Dedifferentiated amniotic fluid mesenchymal stem cell (primary cell): ENCODE data around the gene RDH14.
A peak's percentile ranks its signal among the peaks of the same experiment; 100 is the strongest.

Source experiments
- DNase-seq: peaks from one replicate; pipeline ENCODE4 v3.0.0-alpha.2; 2016; ENCODE audit errors: extremely low spot score

The RDH14 gene, protein sequence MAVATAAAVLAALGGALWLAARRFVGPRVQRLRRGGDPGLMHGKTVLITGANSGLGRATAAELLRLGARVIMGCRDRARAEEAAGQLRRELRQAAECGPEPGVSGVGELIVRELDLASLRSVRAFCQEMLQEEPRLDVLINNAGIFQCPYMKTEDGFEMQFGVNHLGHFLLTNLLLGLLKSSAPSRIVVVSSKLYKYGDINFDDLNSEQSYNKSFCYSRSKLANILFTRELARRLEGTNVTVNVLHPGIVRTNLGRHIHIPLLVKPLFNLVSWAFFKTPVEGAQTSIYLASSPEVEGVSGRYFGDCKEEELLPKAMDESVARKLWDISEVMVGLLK

DNA sequence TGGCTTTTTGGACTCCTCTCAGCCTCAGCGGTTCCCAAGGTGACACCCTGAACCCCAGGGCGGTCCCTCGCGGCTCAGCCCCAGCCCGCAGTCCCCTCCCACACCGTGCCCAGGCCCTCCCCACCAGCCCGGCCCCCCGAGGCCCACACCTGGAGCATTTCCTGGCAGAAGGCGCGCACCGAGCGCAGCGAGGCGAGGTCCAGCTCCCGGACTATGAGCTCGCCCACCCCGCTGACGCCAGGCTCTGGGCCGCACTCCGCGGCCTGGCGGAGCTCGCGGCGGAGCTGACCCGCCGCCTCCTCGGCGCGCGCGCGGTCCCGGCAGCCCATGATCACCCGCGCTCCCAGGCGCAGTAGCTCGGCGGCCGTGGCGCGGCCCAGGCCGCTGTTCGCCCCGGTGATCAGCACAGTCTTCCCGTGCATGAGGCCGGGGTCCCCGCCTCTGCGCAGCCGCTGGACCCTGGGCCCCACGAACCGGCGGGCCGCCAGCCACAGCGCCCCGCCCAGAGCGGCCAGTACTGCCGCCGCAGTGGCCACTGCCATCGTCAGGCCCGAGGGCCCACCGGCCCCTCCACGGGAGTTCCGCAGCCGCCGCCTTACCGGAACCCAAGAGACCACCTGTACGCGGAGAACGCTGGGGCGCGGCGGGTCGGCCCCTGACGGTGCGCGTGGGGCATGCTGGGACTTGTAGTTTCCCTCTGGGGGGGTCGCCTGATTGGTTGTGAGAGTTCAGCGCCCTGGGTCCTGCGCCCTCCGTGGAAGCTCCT is at the start of gene RDH14:
RDH14 (minus strand) TSS at position 623 of the 766 bp plus-strand sequence; CDS start at position 542, 81 bp downstream.
- peak; percentile 91 for DNase-seq

DNA sequence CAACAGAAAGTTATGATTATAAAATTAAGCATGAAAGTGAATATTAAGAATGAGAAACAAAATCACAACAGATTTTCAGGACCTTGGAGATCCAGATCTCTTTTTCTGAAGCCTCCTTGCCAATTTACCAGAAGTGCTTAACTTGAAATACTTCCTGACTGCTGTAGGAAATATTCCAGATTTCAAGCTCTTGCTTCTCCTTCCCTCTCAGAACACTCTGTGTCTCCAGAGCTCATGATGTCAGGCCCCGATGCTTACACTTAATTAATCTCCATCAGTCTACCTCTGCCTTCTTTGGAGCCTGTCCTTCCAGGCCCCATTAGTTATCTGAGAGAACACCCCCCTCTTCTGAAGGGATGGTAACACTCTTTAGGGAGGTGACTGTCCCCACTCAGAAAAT is 49.6 kb upstream of the RDH14 start:
- no peak for DNase-seq

DNA sequence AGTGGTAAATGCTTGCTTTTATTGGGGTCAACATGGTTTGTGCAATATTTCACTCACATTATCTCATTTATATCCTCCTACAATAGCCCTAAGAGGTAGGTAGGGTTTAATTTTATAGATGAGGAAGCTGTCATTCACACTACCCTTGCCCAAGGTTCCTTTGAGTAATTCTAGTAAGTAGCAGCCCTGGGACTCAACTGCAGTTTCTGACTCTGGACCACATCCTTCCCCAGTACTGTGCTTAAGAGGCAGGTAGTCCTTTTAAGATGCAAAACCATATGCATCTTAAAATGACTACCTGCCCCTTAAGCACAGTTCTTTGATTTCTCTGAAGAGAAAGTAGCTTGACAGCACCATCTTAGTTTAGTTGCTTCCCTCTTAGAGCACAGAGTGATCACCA is 44.7 kb upstream of the RDH14 start:
- no peak for DNase-seq

DNA sequence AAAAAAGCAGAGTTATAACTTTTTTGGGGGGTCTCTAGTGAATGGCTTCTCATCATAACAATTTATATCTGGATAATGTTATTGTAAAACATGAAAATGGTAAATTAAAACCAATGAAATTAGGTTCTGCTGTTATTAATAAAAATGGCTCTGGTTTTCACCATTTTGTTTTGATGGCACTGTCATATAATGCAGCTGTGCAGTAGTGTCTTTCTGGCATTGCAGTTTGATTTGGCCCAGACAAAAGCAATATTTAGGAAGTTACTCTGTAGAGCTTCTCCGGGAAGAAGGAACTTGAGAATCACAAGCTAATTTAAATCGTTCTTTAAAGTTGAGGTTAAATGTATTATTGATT is 44.1 kb upstream of the RDH14 start:
- DNase-seq = no peak

DNA sequence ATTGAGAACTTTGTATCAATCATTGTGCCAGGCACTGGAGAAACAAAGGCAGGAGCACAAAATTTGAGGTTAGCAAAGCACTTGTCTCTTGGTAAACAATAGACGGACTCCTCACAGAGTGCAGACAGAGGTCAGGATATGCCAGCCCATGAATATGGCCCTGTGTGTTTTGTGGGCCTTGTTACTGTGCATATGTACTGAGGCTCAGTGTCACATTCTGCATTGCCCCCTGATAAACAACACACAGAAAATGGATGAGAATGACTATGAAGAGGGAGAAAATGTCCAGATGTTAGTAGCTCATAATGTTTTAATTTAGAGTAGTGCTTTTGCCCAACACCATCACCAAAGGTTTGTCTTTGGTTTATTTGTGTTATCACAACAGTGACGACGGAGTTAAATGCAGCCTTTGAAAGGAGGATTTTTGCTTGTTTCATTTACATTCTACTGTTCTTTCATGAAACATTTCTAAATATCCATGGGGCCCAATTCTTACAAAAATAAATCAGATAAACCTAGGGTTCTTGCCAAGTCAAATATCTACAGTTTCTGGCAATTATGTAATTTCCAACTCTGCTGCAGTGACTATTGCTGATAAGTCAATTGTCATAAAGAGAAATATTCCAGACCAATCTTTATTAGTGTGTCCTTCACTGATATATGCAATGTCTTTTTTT is 43.5 kb upstream of the RDH14 start:
- DNase-seq = no peak

DNA sequence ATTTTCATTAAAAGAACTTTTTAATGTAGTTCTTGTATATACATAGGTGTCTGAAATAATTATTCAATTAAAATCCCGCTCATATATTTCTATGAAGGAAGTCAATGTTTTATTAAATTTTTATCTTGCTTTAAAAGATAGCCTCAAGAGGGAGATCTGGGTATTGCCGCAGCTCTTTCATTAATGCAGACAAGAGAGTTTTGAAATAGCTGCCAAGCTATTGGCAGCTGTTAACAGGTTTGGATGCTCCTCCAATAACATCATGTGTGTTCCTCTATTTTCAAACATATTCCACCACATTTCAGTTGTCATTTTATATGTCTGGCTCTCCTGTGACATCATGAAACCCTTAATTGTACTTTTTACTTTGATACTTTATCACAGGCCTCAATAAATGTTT is 41.8 kb upstream of the RDH14 start:
- DNase-seq = no peak

DNA sequence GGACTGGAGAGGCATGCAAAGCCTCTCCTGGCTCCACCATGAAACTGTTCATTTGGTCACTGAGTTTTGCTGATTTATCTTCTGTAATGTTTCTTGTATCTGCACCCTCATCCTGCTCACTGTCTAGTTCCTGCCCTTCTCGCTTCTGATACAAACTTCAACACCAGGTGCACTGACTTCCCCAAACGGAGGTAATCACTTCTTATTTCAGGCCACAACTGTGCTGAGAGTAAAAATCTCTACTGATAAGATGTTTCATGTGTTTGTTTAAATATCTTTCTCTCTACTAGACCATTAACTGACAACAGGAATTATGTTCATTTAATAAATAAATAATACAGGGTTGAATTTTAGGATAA is 39.8 kb upstream of the RDH14 start:
- no peak for DNase-seq

DNA sequence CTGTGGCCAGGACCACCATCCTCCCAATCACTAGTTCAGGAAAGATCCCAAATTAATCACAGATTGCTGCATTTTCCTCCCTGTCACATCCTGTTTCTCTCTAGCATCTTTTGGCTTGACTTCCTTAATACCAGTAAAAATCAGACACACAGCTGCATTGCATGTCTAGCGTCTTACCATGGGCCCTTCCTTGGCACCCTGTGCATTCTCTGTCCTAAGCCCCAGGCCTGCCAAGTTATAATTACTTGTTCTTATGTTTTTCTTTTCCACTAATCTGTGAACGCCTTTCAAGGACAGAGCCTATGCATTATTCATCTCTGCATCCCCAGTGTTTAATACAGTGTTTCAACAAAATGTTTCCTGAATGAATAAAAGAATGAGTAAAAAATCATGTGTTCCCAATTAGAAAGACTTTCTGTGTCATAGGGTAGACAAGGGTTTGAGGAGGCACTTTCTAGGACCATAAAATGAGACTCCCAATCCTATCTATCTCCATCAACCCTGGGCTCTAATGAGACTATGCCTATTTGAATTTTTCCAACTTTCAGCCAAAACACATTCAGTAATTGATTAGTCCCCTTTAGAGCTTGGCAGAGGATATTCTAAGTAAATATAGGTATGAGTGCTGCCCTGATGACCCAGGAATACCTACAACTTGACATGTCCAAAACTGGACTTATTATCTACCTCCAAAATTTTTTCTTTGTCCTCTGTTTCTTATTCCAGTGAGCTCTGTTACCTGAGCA is 39.2 kb upstream of the RDH14 start:
- peak; percentile 65 for DNase-seq

DNA sequence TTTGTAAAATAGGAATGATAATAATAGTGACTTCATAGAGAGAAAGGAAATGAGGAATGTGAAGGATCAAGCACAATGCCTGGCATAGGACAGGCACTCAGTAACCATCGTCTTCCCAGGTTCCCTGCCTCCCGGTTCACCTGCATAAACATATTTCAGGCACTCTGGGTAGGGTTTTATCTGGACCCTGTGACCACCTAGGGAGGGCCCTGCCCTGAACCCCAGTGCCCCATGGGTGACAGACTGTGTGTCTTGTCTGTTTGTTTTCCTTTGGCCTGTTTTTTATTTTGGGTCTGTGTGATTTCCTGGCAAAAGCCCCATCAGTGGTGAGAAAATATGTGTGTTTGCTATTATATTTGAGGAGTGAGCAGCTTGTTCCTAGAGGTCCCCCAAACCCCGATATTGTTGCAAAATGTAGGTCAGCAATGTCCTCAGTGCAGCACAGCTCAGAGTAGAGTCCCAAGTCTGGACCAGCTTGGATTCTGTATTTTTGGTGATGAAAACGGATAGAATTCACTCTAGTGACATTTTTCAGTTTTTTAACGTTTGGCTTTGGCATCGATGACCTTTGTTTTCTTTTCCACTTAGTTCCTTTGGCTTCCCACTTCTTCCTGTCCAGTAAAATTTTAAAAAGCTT is 38.5 kb upstream of the RDH14 start:
- no peak for DNase-seq

DNA sequence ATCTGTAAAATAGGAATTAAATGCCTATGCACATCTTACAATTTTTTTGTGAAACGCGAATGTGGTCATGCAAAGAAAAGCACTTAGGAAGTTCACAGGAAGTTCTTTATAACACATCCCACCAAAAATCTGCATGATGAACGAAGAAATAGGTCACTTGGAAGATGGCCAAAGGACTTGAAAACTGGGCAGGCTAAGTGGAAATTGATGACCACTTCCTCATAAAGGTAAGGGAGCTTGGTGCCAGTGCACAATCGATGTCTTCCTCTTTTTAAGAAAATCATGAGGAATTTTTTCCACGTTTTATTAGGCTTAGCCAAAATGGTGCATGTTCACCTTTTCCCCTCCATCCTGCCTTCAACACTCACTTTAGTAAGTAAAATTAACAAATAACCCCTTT is 37.2 kb upstream of the RDH14 start:
- DNase-seq = no peak

DNA sequence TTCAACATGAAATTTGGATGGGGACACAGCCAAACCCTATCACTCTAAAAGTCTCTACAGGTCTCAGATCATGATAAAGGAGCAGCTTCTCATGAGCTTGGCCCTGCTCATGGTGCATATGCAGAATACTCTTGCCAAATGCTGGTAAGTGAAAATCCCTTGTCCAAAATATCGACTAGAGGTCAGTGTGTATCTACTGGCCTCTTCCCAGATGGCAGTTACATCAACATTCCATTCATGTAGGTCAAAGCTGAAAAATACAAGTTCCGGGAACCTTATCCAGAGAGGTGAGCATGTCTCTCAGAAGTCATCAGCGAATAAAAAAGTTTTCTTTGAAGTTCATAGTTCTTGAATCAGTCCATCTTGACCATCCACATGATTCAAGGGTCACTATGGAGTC is 36.5 kb upstream of the RDH14 start:
- DNase-seq = no peak

DNA sequence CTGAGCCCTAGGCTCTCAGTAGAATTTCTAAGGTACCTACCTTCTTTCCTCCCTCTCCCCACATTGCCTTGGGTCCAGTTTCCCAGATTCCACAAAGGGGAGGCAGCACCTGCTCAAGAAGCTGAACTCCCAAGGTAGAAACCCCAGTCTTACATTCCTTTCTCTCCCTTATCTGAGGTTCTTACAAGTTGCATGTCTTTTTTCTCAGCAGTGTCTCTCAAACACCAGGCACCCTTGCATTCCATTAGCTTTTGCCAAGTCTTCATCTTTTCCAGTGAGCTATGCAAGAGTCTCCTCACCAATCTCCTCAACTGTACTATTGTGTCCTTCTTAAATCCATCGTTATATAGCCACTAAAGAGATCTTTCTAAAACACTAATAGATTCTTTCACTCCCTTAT is 33.0 kb upstream of the RDH14 start:
- no peak for DNase-seq

DNA sequence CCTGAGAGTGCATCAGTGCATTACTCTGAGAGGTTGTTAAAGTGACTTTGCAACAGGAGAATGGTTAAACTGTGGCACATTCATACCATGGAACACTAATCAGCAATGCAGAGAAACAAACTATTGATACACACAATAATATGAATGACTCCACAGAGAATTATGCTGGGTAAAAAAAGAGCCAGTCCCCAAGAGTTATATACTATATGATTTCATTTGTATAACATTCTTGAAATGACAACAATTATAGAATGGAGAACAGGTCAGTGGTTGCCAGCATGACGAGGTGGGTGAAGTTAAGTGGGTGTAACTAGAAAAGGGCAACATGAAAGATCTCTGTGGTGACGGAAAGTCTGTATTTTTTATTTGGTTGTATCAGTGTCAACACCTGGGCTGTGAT is 31.9 kb upstream of the RDH14 start:
- DNase-seq = no peak

DNA sequence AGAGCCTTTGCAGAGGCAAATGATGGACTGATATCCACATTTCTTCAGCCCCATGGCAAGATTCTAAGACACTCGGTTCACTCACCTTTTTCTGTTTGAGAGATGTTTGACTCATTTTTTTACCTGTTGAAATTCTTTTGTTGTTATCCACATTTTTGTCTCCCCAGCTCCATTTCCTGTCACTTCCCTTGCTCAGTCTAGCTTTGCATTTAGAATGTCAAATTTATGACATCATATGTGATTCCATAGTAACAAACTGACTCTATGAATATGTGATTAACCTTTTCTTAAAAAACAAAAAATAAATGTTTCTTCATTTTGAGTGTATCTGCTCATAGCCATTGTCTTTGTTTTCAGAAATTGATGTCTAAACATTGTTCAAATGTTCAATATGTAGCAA is 28.9 kb upstream of the RDH14 start, which contains the start of gene NT5C1B:
NT5C1B (minus strand) TSS at position 216 of the 400 bp plus-strand sequence; CDS start at position 115, 101 bp downstream.
- DNase-seq = no peak

DNA sequence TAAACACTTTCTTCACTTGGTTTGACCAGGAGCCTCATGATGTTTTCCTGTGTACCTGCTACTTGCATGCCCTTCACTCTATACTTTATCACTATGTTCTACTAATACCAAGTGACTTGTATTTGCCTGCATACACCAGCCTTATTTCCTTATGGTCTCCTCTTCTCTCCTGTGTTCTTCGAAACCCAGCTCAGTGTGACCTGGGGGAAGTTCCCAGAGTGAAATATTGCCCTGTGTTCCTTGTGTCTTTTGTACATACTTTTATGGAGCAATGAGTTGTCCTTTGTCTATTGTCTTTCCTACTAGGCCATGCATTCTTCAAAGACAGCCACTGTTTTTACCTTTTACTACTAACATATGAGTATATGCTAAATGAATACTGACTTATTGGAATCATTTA is 28.3 kb upstream of the RDH14 start:
- no peak for DNase-seq

DNA sequence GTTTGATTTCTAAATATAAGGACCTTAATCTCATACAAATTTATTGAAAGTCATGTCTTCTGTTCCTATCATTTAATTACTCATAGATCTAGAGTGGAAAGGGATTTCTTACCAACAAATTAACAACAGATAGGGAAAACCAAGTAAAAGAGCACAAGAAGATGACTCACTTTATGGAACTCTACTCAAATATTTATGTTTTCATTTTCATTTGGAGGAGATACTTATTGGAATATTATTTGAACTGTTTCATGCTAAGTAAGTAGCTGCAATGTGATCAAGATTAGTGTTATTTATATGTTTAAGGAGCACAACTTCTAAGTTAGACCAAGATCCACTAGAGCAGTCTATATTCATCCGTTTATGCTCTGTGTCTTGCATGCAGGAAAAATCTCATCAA is 27.6 kb upstream of the RDH14 start:
- no peak for DNase-seq

DNA sequence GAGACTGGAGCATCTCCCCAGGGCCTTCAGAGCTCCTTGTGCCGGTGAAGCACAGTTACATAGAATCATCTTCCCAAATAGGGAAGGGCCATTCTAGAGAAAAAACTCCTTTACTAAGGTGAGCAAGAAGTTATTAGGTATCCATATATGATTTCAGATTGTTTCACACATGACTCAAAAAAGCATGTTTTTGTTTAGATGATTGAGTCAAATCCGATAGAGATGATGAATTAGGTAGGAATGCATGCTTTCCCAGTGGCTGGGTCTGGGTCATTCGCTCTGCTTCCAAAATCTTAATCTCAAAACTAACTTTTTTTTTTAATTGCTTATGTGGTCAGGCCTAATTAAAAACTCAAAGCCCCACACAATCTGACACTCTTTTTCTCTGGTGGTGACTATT is 25.1 kb upstream of the RDH14 start:
- DNase-seq = no peak

DNA sequence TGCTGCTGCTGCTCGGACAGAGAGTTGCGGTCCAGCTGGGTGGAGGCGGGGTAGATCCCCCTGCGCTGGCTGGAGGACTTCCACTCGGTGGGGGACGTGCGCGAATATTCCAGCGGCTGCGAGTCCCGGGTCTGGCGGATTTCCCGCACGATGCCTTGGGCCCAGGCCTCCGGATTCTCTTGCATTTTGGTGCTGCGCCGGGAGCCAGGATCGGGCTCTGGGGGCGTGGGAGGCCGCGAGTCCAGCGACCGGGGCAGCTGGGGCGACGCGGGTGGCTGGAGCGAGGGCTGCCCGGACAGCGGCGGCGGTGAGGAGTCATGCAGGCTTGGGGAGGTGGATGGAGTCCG is 24.1 kb upstream of the RDH14 start:
- DNase-seq = no peak

DNA sequence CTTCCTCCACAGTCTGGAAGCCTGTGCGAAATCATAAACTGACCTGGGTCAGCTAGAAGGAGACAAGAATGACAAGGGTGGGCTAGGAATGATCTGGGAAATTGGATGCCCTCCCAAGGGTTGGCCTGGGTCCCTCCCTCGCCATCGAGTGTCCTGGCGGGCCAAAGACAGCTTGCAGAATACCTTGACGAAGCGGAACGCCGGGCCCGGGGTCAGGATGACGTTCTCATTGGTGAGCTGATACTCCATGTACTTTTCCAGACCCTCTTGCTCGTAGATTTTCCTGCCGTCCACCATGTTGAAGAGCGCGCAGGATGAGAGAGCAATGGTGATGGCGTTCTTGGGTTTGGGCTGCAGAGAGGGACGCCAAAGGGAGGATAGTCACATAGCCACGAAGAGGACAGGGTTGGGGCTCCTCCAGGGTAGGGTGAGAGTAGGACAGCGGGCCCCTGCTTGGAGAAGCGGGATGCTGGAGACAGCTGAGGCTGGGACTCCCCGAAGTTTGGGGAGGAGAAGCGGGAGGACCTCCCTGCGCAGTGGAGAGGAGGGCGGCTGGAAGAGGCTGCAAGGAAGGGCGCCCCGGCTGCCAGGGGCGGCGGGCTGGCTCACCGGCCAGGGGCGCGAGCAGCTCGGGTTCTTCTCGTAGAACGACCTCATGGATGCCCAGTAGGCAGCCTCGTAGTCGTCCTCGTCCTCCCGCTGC is 23.6 kb upstream of the RDH14 start:
- DNase-seq = no peak

DNA sequence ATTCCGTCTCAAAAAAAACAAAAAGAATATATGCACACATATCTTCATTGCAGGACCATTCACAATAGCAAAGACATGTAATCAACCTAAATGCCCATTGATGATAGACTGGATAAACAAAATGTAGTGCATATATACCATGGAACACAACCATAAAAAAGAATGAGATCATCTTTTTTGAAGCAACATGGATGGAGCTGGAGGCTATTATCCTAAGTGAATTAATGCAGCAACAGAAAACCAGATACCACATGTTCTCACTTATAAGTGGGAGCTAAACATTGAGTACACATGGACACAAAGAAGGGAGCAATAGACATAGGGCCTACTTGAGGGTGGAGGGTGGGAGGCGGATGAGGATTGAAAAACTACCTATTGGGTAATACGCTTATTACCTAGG is 20.2 kb upstream of the RDH14 start:
- no peak for DNase-seq

DNA sequence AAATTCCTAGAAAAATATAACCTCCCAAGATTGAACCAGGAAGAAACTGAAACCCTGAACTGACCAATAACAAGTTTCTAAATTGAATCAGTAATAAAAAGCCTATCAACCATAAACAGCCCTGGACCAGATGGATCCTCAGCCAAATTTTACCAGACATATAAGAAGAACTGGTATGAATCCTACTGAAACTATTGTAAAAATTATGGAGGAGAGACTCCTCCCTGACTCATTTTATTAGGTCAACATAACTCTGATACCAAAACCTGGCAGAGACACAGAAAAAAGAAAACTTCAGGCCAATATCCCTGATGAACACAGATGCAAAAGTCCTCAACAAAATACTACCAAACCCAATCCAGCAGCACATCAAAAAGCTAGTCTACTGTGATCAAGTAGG is 17.6 kb upstream of the RDH14 start:
- DNase-seq = no peak
